GDM1 (cell line): ENCODE data around the gene KIF1A.

Experiments used
- DNase-seq: peaks from one replicate; lab custom pipeline; 2025; lab: John Stamatoyannopoulos, UW

The KIF1A gene

GRCh38 chr2:240820607-240821428 lies 799 bp upstream of the KIF1A start:
- no peak for DNase-seq

- DNase-seq: no peak
These were observed 727 bp downstream of the KIF1A start for GRCh38 chr2:240819126-240819857.

- DNase-seq: no peak
These were observed 1.5 kb downstream of the KIF1A start for GRCh38 chr2:240818293-240819125.

- no peak for DNase-seq
These were observed 2.3 kb downstream of the KIF1A start for GRCh38 chr2:240817496-240818292.

GRCh38 chr2:240816584-240817495 lies 3.2 kb downstream of the KIF1A start:
- no peak for DNase-seq

GRCh38 chr2:240815761-240816583 lies 4.0 kb downstream of the KIF1A start:
- no peak for DNase-seq

GRCh38 chr2:240814946-240815760 lies 4.9 kb downstream of the KIF1A start:
- DNase-seq: no peak

GRCh38 chr2:240814280-240814679 lies 5.7 kb downstream of the KIF1A start:
- DNase-seq: no peak

GRCh38 chr2:240813231-240813921 lies 6.6 kb downstream of the KIF1A start:
- no peak for DNase-seq

GRCh38 chr2:240812721-240813120 lies 7.3 kb downstream of the KIF1A start:
- no peak for DNase-seq

- no peak for DNase-seq
These were observed 7.7 kb downstream of the KIF1A start for GRCh38 chr2:240812301-240812680.

GRCh38 chr2:240811346-240812300 lies 8.4 kb downstream of the KIF1A start:
- no peak for DNase-seq

GRCh38 chr2:240810621-240811020 lies 9.4 kb downstream of the KIF1A start:
- no peak for DNase-seq

- no peak for DNase-seq
These were observed 9.8 kb downstream of the KIF1A start for GRCh38 chr2:240810199-240810598.

GRCh38 chr2:240809276-240809675 lies 10.7 kb downstream of the KIF1A start:
- no peak for DNase-seq

- no peak for DNase-seq
These were observed 13.6 kb downstream of the KIF1A start for GRCh38 chr2:240806459-240806858.

GRCh38 chr2:240806006-240806405 lies 14.0 kb downstream of the KIF1A start:
- no peak for DNase-seq
